Measurements from ENCODE around the gene TECR.
"Not testable (repeated sequence)": the region's sequence is repeated elsewhere in the genome, so short reads cannot be mapped to it uniquely, and the experiment has no call there.

The TECR gene
- 49.2 to 50.2 reads per million in 2 donors for total RNA-seq

DNA sequence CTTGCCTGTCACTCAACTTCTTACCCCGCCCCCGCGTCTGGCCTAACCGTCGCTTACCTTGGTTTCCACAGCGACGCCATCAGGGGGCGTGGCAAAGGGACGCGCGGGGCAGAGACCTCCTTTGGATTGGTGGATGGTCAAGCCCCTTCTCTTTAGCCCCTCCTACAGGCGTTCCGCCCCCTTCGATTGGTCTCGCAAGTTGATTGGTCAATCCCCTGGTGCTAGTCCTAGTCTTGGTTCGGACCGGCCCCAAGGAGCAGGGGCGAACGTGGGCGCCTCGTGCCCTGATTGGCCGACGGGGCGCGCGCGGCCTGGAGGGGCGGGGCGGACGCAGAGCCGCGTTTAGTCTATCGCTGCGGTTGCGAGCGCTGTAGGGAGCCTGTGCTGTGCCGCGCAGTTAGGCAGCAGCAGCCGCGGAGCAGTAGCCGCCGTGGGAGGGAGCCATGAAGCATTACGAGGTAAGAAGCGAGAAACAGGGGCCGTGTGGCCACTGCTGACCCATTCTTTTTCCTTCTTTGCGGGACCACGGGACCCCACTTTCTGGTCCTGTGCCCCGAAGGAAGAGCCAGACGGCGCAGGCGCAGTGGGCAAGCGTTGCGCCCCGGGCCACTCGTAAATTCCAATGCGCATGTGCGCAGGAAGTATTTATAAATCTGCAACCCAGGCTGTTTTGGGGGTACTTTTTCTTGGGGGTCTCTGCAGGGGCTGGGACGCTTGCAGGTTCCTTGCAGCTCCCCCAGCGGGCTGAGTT is at the start of gene TECR:
Gene TECR, plus strand, starts transcription at position 341 of the 751 bp plus-strand sequence. Its CDS starts 103 bp downstream, at position 444.
- peak; percentile 99 for DNase-seq

DNA sequence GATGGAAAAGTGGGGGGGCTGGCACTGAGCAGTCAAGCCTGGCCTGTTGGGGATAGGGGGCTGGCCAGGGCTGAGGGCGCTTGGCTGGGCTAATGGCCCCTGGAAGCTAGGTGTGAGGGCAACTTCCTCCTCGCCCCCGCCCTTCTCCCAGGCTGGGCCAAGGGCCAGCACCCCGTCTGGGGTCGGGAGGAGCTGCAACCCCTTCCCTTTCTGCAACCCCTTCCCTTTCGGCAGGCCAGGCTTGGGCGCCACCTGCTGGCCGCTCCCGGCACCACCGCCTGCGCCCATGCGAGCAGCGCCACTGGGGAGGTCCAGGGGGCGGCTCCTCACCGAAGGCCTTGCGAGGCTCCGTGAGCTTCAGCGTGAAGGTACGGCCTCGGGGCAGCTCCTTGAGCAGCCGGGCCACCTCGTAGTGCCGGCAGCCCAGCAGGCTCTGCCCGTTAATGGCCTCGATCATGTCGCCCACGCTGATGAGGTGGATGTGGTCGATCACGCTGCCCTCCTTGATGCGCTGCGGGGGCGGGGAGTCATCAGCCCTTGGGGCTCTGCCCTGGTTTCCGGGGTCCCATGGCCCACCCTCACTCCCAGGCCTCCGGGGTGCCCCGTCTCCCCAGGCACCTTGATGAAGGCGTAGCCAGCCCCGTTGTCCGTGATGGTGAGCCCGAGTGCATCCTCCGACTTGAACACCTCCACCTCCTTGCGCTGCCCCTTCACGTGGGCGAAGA is 49.3 kb upstream of the TECR start:
- peak; percentile 68 for DNase-seq

DNA sequence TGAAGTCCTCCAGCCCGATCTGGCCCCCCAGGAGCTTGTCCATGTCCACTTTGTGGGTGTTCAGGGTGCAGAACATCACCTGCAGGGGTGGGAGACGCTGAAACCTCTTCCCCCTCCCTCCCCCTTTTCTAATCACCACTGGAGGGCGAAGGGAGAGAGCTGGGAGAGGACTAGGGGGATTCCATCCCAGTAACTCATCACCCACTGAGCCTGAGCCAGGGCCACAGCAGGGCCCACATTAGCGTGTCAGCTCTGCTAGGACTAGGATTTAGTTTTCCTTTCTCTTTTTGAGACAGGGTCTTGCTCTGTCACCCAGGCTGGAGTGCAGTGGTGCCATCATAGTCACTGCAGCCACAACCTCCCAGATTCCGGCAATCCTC is 48.7 kb upstream of the TECR start:
- no peak for DNase-seq

DNA sequence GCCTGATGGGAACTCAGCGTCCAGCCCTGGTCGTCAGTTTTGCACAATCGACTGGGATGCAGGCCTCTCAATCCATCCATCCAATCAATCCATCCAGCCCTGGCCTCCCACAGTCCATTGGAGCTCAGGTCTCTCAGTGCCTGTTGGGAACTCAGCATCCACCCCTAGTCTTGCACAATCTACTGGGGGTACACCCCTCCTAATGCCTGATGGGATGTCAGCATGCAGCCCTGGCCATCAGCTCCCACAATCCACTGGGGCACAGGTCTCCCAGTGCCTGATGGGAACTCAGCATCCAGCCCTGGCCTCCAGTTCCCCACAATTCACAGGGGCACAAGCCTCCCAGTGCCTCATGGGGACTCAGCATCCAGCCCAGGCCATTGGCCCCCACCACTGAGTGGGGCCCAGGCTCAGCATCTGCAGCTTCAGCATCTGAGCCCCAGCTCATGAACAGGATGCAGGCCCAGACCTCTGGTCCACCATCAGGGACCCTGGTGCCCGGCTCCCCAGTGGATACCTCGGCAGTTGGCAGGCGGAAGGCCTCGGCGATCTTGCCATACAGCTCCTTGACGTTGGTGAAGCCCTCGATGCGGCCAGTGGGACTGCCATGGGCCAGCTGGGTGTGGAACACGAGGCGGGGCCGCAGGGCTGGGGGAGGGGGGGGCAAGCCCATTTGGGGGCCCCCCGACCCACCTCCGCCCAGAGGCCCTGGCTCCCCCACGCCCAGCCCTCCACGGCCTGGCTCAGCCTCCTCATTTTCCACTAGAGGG is 47.0 kb upstream of the TECR start:
- DNase-seq = no peak

GRCh38 chr19:14487370-14488125 is 41.8 kb upstream of the TECR start:
- DNase-seq = no peak

GRCh38 chr19:14492756-14493337 is 36.5 kb upstream of the TECR start:
- no peak for DNase-seq

- DNase-seq = no peak
Measured at GRCh38 chr19:14494411-14494810, 35.0 kb upstream of the TECR start.

DNA sequence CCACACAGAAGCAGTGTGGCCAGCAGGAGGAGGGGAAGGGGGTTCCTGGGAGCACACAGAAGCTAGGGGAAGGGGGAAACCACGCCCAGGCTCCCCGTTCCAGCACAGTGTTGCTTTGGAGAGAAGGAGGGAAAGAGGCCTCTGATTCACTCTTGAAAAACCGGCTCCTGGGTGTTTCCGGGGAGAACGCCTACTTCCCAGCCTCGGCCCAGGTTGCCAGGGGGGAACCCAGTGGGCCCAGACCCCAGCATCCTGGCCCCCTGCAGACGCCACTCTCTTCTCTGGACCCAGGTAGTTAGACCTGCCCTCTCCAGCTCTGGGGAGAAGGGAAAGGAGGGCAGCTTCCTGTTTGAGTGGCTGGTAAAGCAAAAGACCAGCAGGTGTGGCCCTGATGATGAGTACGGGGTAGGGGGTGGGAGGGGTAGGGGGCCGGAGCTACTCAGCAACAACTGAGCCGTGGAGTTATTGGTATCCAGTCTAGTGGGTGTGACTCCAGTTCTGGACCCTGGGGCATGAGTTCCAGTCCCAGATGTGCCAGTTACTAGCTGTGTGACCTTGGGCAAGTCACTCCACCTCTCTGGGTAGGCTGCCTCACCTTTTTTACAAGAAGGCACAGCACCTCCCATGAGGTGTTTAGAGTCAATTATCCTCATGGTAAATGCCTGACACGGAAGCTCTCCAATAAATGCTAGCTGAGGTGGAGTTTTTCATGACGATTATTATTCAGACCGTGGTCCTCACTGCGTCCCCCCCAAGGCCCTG is 34.3 kb upstream of the TECR start:
- DNase-seq = no peak

DNA sequence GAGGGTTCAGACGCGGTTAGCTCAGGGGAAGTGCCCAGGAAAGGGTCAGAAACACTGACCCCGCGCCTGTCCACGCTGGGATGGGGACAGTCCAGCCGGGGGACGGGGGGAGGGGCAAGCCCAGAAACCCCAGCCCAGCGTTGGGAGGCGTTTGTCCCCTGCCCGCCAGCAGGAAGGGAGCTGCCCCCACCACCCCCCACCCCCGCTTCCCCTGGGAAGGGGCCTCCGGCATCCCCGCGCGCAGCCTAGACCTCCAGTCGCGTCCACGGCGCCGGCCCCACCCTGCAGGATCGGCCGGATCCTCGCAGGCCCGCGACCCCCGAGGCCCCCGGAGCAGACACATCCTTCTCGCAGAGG is 33.7 kb upstream of the TECR start:
- DNase-seq = no peak

DNA sequence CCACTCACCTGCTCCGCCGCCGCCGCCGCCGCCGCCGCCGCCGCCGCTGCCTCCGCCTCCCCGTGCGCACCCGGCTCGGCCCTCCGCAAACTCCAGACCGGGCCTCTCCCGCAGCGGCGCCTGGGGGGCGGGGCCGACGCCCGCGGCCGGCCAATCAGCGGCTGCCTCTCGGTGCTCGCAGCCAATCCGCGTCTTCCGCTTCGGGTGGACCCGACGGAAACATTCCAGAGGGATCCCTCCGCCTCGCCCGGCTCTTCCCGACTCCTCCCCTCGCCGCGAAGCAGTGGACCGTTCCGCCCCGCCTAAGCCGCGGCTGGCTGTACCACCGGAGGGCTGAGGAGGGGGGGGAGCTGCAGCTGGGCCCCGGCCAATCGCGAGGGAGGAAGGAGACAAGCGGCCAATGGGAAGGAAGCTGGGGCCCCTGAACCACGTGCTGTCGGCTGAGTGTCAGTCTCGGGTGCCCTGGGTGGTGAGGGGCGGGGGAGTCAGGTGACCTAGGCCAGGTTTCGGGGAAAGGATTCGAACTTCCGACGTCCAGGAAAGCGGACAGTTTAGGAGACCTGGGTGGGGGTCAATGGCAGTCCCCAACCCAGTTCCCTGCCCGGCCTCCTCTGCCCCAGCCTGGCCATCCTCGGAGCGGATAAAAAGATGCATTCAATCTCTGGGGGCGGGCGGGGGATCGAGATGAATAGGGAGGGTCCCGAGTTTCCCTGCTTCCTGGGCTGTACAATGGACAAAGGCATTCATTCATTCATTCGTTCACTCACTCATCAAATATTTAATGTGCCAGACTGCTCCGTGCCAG is 33.2 kb upstream of the TECR start, which contains the start of gene GIPC1:
Gene GIPC1, minus strand, starts transcription at position 99 of the 805 bp plus-strand sequence. CDS start 13,151 bp downstream, outside the sequence.
- peak; percentile 76 for DNase-seq

DNA sequence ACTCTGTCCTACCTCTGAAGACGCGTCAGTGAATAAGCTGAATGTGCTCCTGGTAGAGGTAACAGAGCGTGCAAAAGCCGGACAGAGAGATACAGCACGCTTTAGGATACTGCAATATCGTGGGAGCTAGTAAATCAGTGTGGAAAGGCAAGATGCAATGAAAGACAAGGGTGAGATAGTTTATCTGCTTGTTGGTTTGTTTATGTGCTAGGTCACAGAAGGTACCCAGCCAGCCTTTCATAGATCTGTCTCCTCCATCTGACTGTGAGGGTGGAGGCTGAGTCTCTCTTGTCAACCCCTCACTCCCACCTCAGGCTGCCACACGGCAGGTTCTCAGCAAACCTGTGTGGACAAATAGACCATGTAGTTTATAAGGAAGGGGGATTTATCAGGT is 32.6 kb upstream of the TECR start:
- DNase-seq = no peak

GRCh38 chr19:14497228-14497921 is 32.0 kb upstream of the TECR start:
- no peak for DNase-seq

DNA sequence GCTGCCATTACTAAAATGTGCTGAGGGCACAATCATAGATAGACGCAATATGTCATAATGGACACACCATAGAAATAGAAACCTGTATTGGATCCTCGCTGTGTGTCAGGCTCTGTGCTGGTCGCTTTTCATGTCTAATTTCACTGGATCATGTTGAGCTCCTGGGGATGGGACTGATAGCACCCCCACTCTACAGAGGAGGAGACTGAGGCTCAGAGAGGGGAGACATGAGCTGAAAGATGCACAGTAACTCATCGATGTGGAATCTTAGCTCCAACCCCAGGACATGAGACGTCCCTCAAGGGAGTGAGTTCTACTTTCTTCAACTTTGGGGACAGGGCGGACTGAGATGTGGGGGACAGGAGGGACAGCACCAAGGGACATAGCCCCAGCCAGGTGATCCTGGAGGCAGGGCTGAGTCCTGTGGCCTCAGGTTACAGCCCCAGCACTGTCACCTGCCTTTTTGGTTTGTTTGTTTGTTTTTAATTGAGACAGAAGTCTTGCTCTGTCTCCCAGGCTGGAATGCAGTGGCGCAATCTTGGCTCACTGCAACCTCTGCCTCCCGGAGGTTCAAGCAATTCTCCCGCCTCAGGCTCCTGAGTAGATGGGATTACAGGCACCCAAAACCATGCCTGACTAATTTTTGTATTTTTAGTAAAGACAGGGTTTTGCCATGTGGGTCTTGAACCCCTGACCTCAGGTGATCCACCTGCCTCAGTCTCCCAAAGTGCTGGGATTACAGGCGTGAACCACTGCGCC is 26.9 kb upstream of the TECR start:
- DNase-seq = no peak

GRCh38 chr19:14503285-14503684 is 26.1 kb upstream of the TECR start:
- DNase-seq = no peak

GRCh38 chr19:14504575-14504974 is 24.8 kb upstream of the TECR start:
- not testable (repeated sequence) for DNase-seq

- DNase-seq = peak; percentile 71
Measured at GRCh38 chr19:14505488-14506239, 23.7 kb upstream of the TECR start.

GRCh38 chr19:14507704-14508542 is 21.5 kb upstream of the TECR start:
- DNase-seq = no peak

Measured in T-helper 9 cell (primary cell).